ENCODE measurements around the gene MAPK12. TPM values are rescaled to one million over a fixed set of nuclear protein-coding genes. Genes with fewer than 3 reads are reported as not detected.

Gene MAPK12
- total and polyA plus RNA-seq, 2 of the 8 experiments (the other 6 are each of a cell fraction or from before 2014, with no cell fraction given): 17.3 to 20.3 TPM

- Histone ChIP-seq H2BK15ac (ENCODE audit: low read length) (no peak within 1 kb of the TSS), H2AFZ (ENCODE audit: low read length) (peak within 1 kb of the TSS; percentile 79; the same call in 1 of the 2 replicates), H2BK5ac (ENCODE audit: low read depth, low read length) (peak within 1 kb of the TSS; percentile 89), H3K4me1 (replicated peaks in 1 of 4; ENCODE audit: control insufficient read depth in 3 of 4, insufficient read depth in 4 of 4, low read length in 3 of 4) (peaks cover 0 to 20% (median 14%) of the 10 kb centered on the region in 4 experiments; a peak in 6 of 7 replicates), H2BK120ac (replicated peaks; ENCODE audit: low read depth, low read length) (no peak within 1 kb of the TSS), H3K27ac (ENCODE audit: low read depth, low read length) (peak within 1 kb of the TSS; percentile 70), H4K8ac (ENCODE audit: extremely low read depth, insufficient read depth, low read length) (peak within 1 kb of the TSS; percentile 87), H3K18ac (ENCODE audit: extremely low read depth, low read length) (peak within 1 kb of the TSS; percentile 95), H2BK20ac (ENCODE audit: low read length) (no peak within 1 kb of the TSS), H3K23ac (ENCODE audit: insufficient read length) (no peak within 1 kb of the TSS), H4K5ac (ENCODE audit: insufficient read length, low read depth, low read length) (peak within 1 kb of the TSS; percentile 87), H3K9ac (replicated peaks in 1 of 4; ENCODE audit: extremely low read depth in 1 of 4, low read depth in 3 of 4, low read length in 3 of 4) (peak within 1 kb of the TSS; percentile 68 to 94 (median 80)), H3K79me2 (ENCODE audit: control insufficient read depth in 1 of 2, insufficient read depth in 2 of 2, low read length in 2 of 2) (peaks cover 4 to 30% of the 10 kb centered on the region in 2 experiments; a peak in 3 of 4 replicates), H4K20me1 (replicated peaks in 1 of 2; ENCODE audit: control insufficient read depth in 1 of 2, insufficient read depth in 2 of 2, low read length in 2 of 2) (peaks cover 4 to 27% of the 10 kb centered on the region in 2 experiments), H3K56ac (replicated peaks; ENCODE audit: insufficient read length, low read depth, low read length) (peak within 1 kb of the TSS; percentile 42), H3K4me3 (ENCODE audit: extremely low read depth in 1 of 4, insufficient read depth in 2 of 4, low read depth in 3 of 4, low read length in 4 of 4) (peak within 1 kb of the TSS; percentile 87 to 96 (median 90)), H4K91ac (replicated peaks; ENCODE audit: insufficient read length, low read length) (peak within 1 kb of the TSS; percentile 91), H3K9me3 (ENCODE audit: insufficient read depth in 2 of 2, low read depth in 1 of 2, low read length in 1 of 2) (no peaks in the 10 kb centered on the region), H3K27me3 (replicated peaks in 1 of 4; ENCODE audit: control insufficient read depth in 3 of 4, extremely low read depth in 1 of 4, insufficient read depth in 3 of 4, low read length in 3 of 4) (no peaks in the 10 kb centered on the region), H3K4me2 (ENCODE audit: insufficient read depth in 1 of 2, low read depth in 2 of 2, low read length in 2 of 2) (peak within 1 kb of the TSS; percentile 92 to 97), H2AK5ac (ENCODE audit: low read depth, low read length) (no peak within 1 kb of the TSS; the same call in 1 of the 2 replicates), H2BK12ac (ENCODE audit: low read depth, low read length) (no peak within 1 kb of the TSS; the same call in 1 of the 2 replicates), H3K23me2 (ENCODE audit: low read depth, low read length) (peaks cover 11% of the 10 kb centered on the region), H3K4ac (replicated peaks; ENCODE audit: insufficient read length, low read depth, low read length) (peak within 1 kb of the TSS; percentile 87), H3K79me1 (ENCODE audit: low read depth, low read length) (peaks cover 13% of the 10 kb centered on the region), H3K36me3 (ENCODE audit: control insufficient read depth in 2 of 4, insufficient read depth in 4 of 4, low read length in 3 of 4) (no peaks in the 10 kb centered on the region), H3K14ac (ENCODE audit: insufficient read length) (no peak within 1 kb of the TSS)
- FAIRE-seq: no peak
- WGBS, 2 experiments (ENCODE audit: extremely low coverage in 1 of 2, insufficient coverage in 1 of 2, insufficient read length in 1 of 2, insufficient replicate concordance in 2 of 2, low coverage in 1 of 2, low lambda C conversion rate in 2 of 2, missing lambda C conversion rate in 1 of 2): 3% methylated on average over 68 of the region's 76 CpGs; no CpG with 5 or more reads in 1 of the 2 experiments
- peak; percentile 39 to 94 for DNase-seq (ENCODE audit: low read depth in 1 of 2, low spot score in 2 of 2)
- ChIA-PET POLR2A (ENCODE audit: partially characterized antibody) (interaction anchor here (0.6 to 1.6 kb wide), 12 partner anchors 9 to 205 kb away, joined by 3 to 5 read pairs (median 3); partner anchors contain the start of gene SELENOO), CTCF (ENCODE audit: partially characterized antibody) (interaction anchor here (1.1 to 8.7 kb wide), 4 partner anchors 19 to 96 kb away, joined by 3 to 77 read pairs (median 4); no protein-coding TSS in a partner anchor)
- TF ChIP-seq KDM4A (IDR thresholded peaks at IDR 0.05; ENCODE audit: low read depth, low read length, severe bottlenecking): peak; percentile 99
- no peak for TF ChIP-seq BCL11A (IDR thresholded peaks at IDR 0.05; ENCODE audit: low read depth in 2 of 2, low read length in 2 of 2)
- no peak for TF ChIP-seq EP300 (IDR thresholded peaks at IDR 0.05; ENCODE audit: borderline replicate concordance in 1 of 2, low read depth in 2 of 2, low read length in 2 of 2)
- peak; percentile 74 for TF ChIP-seq MAX (IDR thresholded peaks at IDR 0.05)
- peak; percentile 41; the same call in 1 of the 2 replicates for TF ChIP-seq BRCA1 (IDR thresholded peaks at IDR 0.05; ENCODE audit: low read depth, low read length)
- peak; percentile 96 for TF ChIP-seq ASH2L (IDR thresholded peaks at IDR 0.05; ENCODE audit: low read length)
- peak; percentile 85 for TF ChIP-seq PHF8 (conservative IDR thresholded peaks at IDR 0.05; ENCODE audit: low read depth, low read length)
- TF ChIP-seq POLR2AphosphoS5 (IDR thresholded peaks at IDR 0.05; ENCODE audit: low read depth, low read length): peak; percentile 90
- TF ChIP-seq FOSL1 (IDR thresholded peaks at IDR 0.05; ENCODE audit: insufficient read depth, low read depth, low read length): no peak
- TF ChIP-seq CBX5 (IDR thresholded peaks at IDR 0.05; ENCODE audit: low read depth, low read length): no peak
Observed at GRCh38 chr22:50244420-50245213, 16.9 kb downstream of the MAPK12 start, which contains the start of gene TUBGCP6. TUBGCP6 (minus strand) TSS chr22:50245023; CDS start chr22:50244459, 564 bp downstream.

All from H1 (cell line).